ENCODE measurements around the gene ISYNA1. TPM values are rescaled to one million over a fixed set of nuclear protein-coding genes. Genes with fewer than 3 reads are reported as not detected.

ISYNA1 gene
- total and polyA plus RNA-seq, 2 of the 13 experiments (the other 11 are each of a cell fraction or from before 2014, with no cell fraction given), result 29.6 to 48.5 TPM

GRCh38 chr19:18465214-18465963, 27.5 kb upstream of the ISYNA1 start:
- H3K9ac ChIP-seq (ENCODE audit: insufficient read depth, low read depth, low read length), result no peak overlapping the region
- peak overlapping the region; percentile 36 for H3K27ac ChIP-seq (ENCODE audit: extremely low read length, insufficient read depth, low read length)
- no peaks in the 10 kb centered on the region for H3K27me3 ChIP-seq (ENCODE audit: control insufficient read depth in 1 of 2, insufficient read depth in 2 of 2, low read length in 2 of 2)
- ChIA-PET POLR2A (interaction anchor here (1.0 to 1.4 kb wide), 2 partner anchors 106 to 123 kb away, joined by 3 read pairs; partner anchors contain the start of genes REX1BD and UBA52), CTCF (ENCODE audit: low intra/inter-chr PET ratio, low total read pairs) (no interaction called here)
- H3K9me3 ChIP-seq (ENCODE audit: low read length), result no peaks in the 10 kb centered on the region
- H3K79me2 ChIP-seq (ENCODE audit: insufficient read depth, low read length), result peaks cover 16% of the 10 kb centered on the region
- FAIRE-seq (no peak), DNase-seq (ENCODE audit: low spot score) (no peak), ATAC-seq (no peak)
- no peak overlapping the region for H3K4me3 ChIP-seq (replicated peaks in 1 of 3; ENCODE audit: insufficient read depth in 1 of 3, low read depth in 2 of 3, low read length in 3 of 3)
- no TSS peak for BruUV-seq (replicated peaks)
- TF ChIP-seq DZIP1 (CRISPR knock-in tag; IDR thresholded peaks at IDR 0.05) (0 out of 2 replicates have a peak, but pooled peaks have one; percentile 50), ZNF282 (IDR thresholded peaks at IDR 0.05; ENCODE audit: partially characterized antibody) (no peak)
- no peak overlapping the region for H3K4me2 ChIP-seq (ENCODE audit: low read depth, low read length)
- no peak overlapping the region for H2AFZ ChIP-seq (ENCODE audit: low read length)
- in situ Hi-C loops (cut with HindIII; ENCODE audit: extremely low pct_ligation_motif_present, low pct_unique_long_range_greater_than_20kb) (no loop called here), intact Hi-C loops (cut with micrococcal nuclease; ENCODE audit: unreplicated experiment) (loop anchor here (5.0 kb wide), 2 partner anchors 42 to 212 kb away; no protein-coding TSS in a partner anchor)
- 92% methylated on average over 26 of the region's 30 CpGs for WGBS (ENCODE audit: low lambda C conversion rate)
- H4K20me1 ChIP-seq (ENCODE audit: insufficient read depth, low read length), result peaks cover 27% of the 10 kb centered on the region; the same call in 1 of the 2 replicates
- peaks cover 57% of the 10 kb centered on the region for H3K4me1 ChIP-seq (ENCODE audit: insufficient read depth, low read length)
- H3K36me3 ChIP-seq (replicated peaks in 1 of 2; ENCODE audit: control insufficient read depth in 1 of 2, insufficient read depth in 2 of 2, low read length in 2 of 2), result peaks cover 13 to 33% of the 10 kb centered on the region in 2 experiments

- peaks cover 16% of the 10 kb centered on the region for H3K79me2 ChIP-seq (ENCODE audit: insufficient read depth, low read length)
- CTCF ChIA-PET (ENCODE audit: low intra/inter-chr PET ratio, low total read pairs), result no interaction called here
- no TSS peak for BruUV-seq (replicated peaks)
- FAIRE-seq (peak; percentile 81), DNase-seq (ENCODE audit: low spot score) (peak; percentile 80), ATAC-seq (peak; percentile 49)
- no peaks in the 10 kb centered on the region for H3K27me3 ChIP-seq (ENCODE audit: control insufficient read depth in 1 of 2, insufficient read depth in 2 of 2, low read length in 2 of 2)
- no peak overlapping the region for H3K4me3 ChIP-seq (replicated peaks in 1 of 3; ENCODE audit: insufficient read depth in 1 of 3, low read depth in 2 of 3, low read length in 3 of 3)
- WGBS (ENCODE audit: low lambda C conversion rate), result 23% methylated on average over 4 of the region's 8 CpGs
- H3K4me2 ChIP-seq (ENCODE audit: low read depth, low read length), result no peak overlapping the region
- intact Hi-C loops (cut with micrococcal nuclease; ENCODE audit: unreplicated experiment) (loop anchor here (5.0 kb wide), 2 partner anchors 43 to 213 kb away; no protein-coding TSS in a partner anchor), in situ Hi-C loops (cut with HindIII; ENCODE audit: extremely low pct_ligation_motif_present, low pct_unique_long_range_greater_than_20kb) (no loop called here)
- peaks cover 50% of the 10 kb centered on the region for H3K4me1 ChIP-seq (ENCODE audit: insufficient read depth, low read length)
- peaks cover 24% of the 10 kb centered on the region; the same call in 1 of the 2 replicates for H4K20me1 ChIP-seq (ENCODE audit: insufficient read depth, low read length)
- H3K9ac ChIP-seq (ENCODE audit: insufficient read depth, low read depth, low read length), result no peak overlapping the region
- no peaks in the 10 kb centered on the region for H3K9me3 ChIP-seq (ENCODE audit: low read length)
- H3K27ac ChIP-seq (ENCODE audit: extremely low read length, insufficient read depth, low read length), result peak overlapping the region; percentile 36
- H2AFZ ChIP-seq (ENCODE audit: low read length), result no peak overlapping the region
- POLR2A ChIA-PET, result interaction anchor here (1.0 to 1.4 kb wide), 2 partner anchors 107 to 124 kb away, joined by 3 read pairs; partner anchors contain the start of genes REX1BD and UBA52
- H3K36me3 ChIP-seq (replicated peaks in 1 of 2; ENCODE audit: control insufficient read depth in 1 of 2, insufficient read depth in 2 of 2, low read length in 2 of 2), result peaks cover 18 to 39% of the 10 kb centered on the region in 2 experiments
- TF ChIP-seq ZNF788 (CRISPR knock-in tag; IDR thresholded peaks at IDR 0.05; ENCODE audit: borderline replicate concordance), result peak; percentile 74; the same call in 1 of the 2 replicates
- 0 out of 2 replicates have a peak, but pooled peaks have one; percentile 27 for TF ChIP-seq RFXANK (CRISPR knock-in tag; IDR thresholded peaks at IDR 0.05)
- peak; percentile 13; the same call in 1 of the 2 replicates for TF ChIP-seq FOXO1 (CRISPR knock-in tag; IDR thresholded peaks at IDR 0.05)
- TF ChIP-seq RFX5 (IDR thresholded peaks at IDR 0.05; ENCODE audit: low read depth, low read length), result peak; percentile 90
- TF ChIP-seq RXRA (CRISPR knock-in tag; IDR thresholded peaks at IDR 0.05), result no peak
- peak; percentile 41; the same call in 1 of the 2 replicates for TF ChIP-seq FOXP4 (CRISPR knock-in tag; IDR thresholded peaks at IDR 0.05)
Measured at GRCh38 chr19:18464646-18465045, 26.7 kb upstream of the ISYNA1 start.
